Caco-2 (cell line): ENCODE data around the gene MILR1. TPM values are rescaled to one million over a fixed set of nuclear protein-coding genes. Genes with fewer than 3 reads are reported as not detected.

Experiments
- BruUV-seq: library from RNA; stranded (reverse); fragments of 400-500 nt; replicated peaks from 2 replicates; lab custom pipeline; 2021; lab: Mats Ljungman, UMichigan
- CTCF ChIA-PET: fragments of 300-600 bp; sonication (Branson Sonifier 250); formaldehyde crosslinking; loops from one replicate; lab custom pipeline; 2022; ENCODE audit warnings: antibody characterized with exemption; lab: Charles Lee
- POLR2A ChIA-PET: fragments of 300-600 bp; sonication (Branson Sonifier 250); formaldehyde crosslinking; loops from one replicate; lab custom pipeline; 2022; ENCODE audit warnings: antibody characterized with exemption; lab: Charles Lee
- DNase-seq, 2 experiments: peaks; one replicate each; pipeline versions ENCODE4 v3.0.0 to v3.0.0-alpha.2; 2020 to 2022
- H3K27me3 ChIP-seq: replicated peaks from 2 replicates; pipeline ENCODE4 v1.6.0; 2011; ENCODE audit warnings: low read length; ENCODE audit not compliant: control insufficient read depth, insufficient read depth
- H3K36me3 ChIP-seq: 2 replicates; pipeline ENCODE4 v1.5.1; 2011; ENCODE audit warnings: low read length; ENCODE audit not compliant: control insufficient read depth, insufficient read depth
- H3K4me1 ChIP-seq: fragments of 250-450 bp; sonication (Bioruptor Pico); 2 replicates; pipeline ENCODE4 v1.5.1; 2020; ENCODE audit warnings: mild to moderate bottlenecking
- H3K4me3 ChIP-seq: 2 replicates; pipeline ENCODE4 v1.5.1; 2011; ENCODE audit warnings: low read depth, mild to moderate bottlenecking, control low read depth, low read length
- H3K9me3 ChIP-seq: fragments of 250-450 bp; sonication (Bioruptor Pico); 2 replicates; pipeline ENCODE4 v1.5.1; 2020; ENCODE audit warnings: mild to moderate bottlenecking, moderate library complexity
- H3K27ac Mint-ChIP-seq: one replicate; pipeline ENCODE4 v1.8.0; 2022; ENCODE audit warnings: mixed read lengths; ENCODE audit not compliant: unreplicated experiment
- H3K27me3 Mint-ChIP-seq: one replicate; pipeline ENCODE4 v1.8.0; 2022; ENCODE audit warnings: mixed read lengths; ENCODE audit not compliant: insufficient read depth, unreplicated experiment
- H3K36me3 Mint-ChIP-seq: one replicate; pipeline ENCODE4 v1.8.0; 2022; ENCODE audit warnings: mild to moderate bottlenecking, mixed read lengths; ENCODE audit not compliant: insufficient read depth, unreplicated experiment
- H3K4me1 Mint-ChIP-seq: one replicate; pipeline ENCODE4 v1.8.0; 2022; ENCODE audit warnings: low read depth, mixed read lengths; ENCODE audit not compliant: unreplicated experiment
- H3K4me3 Mint-ChIP-seq: one replicate; pipeline ENCODE4 v1.8.0; 2022; ENCODE audit warnings: mild to moderate bottlenecking, moderate library complexity, mixed read lengths; ENCODE audit not compliant: unreplicated experiment
- H3K9me3 Mint-ChIP-seq: one replicate; pipeline ENCODE4 v1.8.0; 2022; ENCODE audit warnings: mixed read lengths; ENCODE audit not compliant: unreplicated experiment
- intact Hi-C: fragments of 100-400 bp; cut with micrococcal nuclease; formaldehyde crosslinking; loops from one replicate; pipeline ENCODE4 v1.10.0; 2022; ENCODE audit not compliant: unreplicated experiment
- total RNA-seq: library from RNA; stranded (reverse); gene quantifications from 2 replicates; pipeline ENCODE4 v1.2.3, GENCODE V29; 2022
- TF ChIP-seq, protein P1 (sequence below), 2 experiments: fragments of 200-600 bp in 1 of 2; IDR thresholded peaks; 1 replicate in 1 of 2; 2 replicates in 1 of 2; pipeline versions ENCODE4 v1.5.1 to v1.8.0; 2011 to 2022; ENCODE audit warnings: antibody characterized with exemption in 1 of 2, control low read depth in 1 of 2, inconsistent platforms in 1 of 2, low read depth in 1 of 2, low read length in 1 of 2, mild to moderate bottlenecking in 1 of 2, moderate library complexity in 1 of 2; ENCODE audit not compliant: insufficient read depth in 1 of 2, severe bottlenecking in 1 of 2, unreplicated experiment in 1 of 2

Gene MILR1
- total RNA-seq, 1 experiment from 2014 or later, result not detected

DNA sequence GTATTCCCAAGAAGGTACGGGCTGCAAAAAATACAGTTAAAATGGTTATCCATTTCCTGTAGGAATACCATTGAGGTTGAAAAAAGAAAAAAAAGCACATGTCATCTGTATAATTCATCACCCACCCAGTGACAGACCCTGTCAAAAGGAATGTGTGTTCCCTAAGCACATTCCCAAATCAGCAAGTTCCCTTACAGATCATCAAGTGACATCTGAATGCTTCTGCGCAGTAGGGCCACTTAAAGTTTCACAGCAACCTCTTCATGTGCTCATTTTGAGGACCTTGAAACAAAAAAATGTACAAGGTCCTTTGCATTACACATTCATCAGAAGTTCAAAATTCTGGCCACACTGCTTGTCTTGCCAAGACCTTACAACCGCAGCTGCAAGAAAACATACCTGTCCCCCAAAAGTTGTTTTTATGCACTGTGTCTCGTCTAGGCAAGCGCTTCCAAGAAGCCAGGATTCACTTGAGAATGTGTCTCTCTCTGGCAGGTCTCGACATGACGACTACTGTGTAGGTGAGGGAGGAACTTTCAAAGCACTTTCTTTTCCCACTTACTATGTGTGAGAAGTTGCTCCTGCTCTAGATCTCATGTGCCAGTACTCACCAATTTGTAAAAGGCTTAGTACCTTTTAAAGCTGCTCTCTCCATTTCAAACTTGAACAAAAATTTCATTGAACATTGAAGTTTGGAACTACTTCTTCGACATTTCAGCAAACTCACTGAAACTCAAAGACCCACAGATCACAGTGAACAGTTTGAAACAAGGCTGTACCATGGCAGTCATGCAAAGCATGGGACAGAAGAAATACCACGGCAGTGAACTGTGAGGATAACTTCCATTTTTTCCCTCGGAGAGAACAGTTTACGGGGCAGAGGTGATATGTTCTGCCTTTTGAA, 52.2 kb downstream of the MILR1 start:
- TF ChIP-seq, protein P1, sequence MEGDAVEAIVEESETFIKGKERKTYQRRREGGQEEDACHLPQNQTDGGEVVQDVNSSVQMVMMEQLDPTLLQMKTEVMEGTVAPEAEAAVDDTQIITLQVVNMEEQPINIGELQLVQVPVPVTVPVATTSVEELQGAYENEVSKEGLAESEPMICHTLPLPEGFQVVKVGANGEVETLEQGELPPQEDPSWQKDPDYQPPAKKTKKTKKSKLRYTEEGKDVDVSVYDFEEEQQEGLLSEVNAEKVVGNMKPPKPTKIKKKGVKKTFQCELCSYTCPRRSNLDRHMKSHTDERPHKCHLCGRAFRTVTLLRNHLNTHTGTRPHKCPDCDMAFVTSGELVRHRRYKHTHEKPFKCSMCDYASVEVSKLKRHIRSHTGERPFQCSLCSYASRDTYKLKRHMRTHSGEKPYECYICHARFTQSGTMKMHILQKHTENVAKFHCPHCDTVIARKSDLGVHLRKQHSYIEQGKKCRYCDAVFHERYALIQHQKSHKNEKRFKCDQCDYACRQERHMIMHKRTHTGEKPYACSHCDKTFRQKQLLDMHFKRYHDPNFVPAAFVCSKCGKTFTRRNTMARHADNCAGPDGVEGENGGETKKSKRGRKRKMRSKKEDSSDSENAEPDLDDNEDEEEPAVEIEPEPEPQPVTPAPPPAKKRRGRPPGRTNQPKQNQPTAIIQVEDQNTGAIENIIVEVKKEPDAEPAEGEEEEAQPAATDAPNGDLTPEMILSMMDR (IDR thresholded peaks at IDR 0.05; ENCODE audit: insufficient read depth in 1 of 2, low read depth in 1 of 2, low read length in 1 of 2, severe bottlenecking in 1 of 2, unreplicated experiment in 1 of 2), result no peak
- no peak for DNase-seq
- peaks cover 68% of the 10 kb centered on the region for H3K4me1 Mint-ChIP-seq
- H3K4me3 ChIP-seq, result no peak overlapping the region
- no TSS peak for BruUV-seq
- ChIA-PET CTCF (no interaction called here), POLR2A (no interaction called here)
- H3K27me3 Mint-ChIP-seq, result no peaks in the 10 kb centered on the region
- no peaks in the 10 kb centered on the region for H3K27me3 ChIP-seq
- peaks cover 7% of the 10 kb centered on the region for H3K36me3 ChIP-seq
- H3K4me1 ChIP-seq, result peaks cover 42% of the 10 kb centered on the region
- peaks cover 100% of the 10 kb centered on the region for H3K36me3 Mint-ChIP-seq
- H3K9me3 Mint-ChIP-seq, result no peaks in the 10 kb centered on the region
- no peaks in the 10 kb centered on the region for H3K9me3 ChIP-seq
- peak overlapping the region; percentile 16 for H3K27ac Mint-ChIP-seq
- intact Hi-C loops, result no loop called here
- peak overlapping the region; percentile 25 for H3K4me3 Mint-ChIP-seq

DNA sequence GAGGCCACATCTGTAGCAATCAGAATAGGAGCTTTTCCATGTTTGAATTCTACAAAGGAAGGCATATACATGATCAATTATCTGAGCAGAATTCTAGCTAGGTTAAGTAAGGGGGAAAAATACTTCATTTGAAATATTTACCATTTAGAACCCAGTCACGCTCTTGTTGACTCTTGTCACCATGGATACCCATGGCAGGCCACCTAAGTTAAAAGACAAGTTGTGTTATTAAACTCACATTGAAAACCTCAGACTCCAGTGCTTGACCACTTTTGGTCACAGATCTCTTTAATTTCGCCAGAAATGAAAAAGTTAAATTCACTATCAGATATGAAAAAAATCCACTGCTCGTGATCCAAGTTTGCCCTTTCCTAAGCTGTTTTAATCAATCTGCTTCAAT, 53.1 kb downstream of the MILR1 start:
- intact Hi-C loops, result no loop called here
- H3K36me3 ChIP-seq, result peaks cover 7% of the 10 kb centered on the region
- H3K9me3 ChIP-seq, result no peaks in the 10 kb centered on the region
- H3K9me3 Mint-ChIP-seq, result no peaks in the 10 kb centered on the region
- no peak for DNase-seq
- POLR2A ChIA-PET, result no interaction called here
- CTCF ChIA-PET, result interaction anchor here (0.5 kb wide), 1 partner anchor 81 kb away, joined by 3 read pairs; no protein-coding TSS in a partner anchor
- H3K4me1 ChIP-seq, result peaks cover 42% of the 10 kb centered on the region
- no TSS peak for BruUV-seq
- H3K27me3 Mint-ChIP-seq, result no peaks in the 10 kb centered on the region
- H3K4me3 Mint-ChIP-seq, result peak overlapping the region; percentile 1
- H3K36me3 Mint-ChIP-seq, result peaks cover 100% of the 10 kb centered on the region
- H3K4me3 ChIP-seq, result no peak overlapping the region
- peaks cover 68% of the 10 kb centered on the region for H3K4me1 Mint-ChIP-seq
- no peaks in the 10 kb centered on the region for H3K27me3 ChIP-seq
- peak overlapping the region; percentile 16 for H3K27ac Mint-ChIP-seq
- TF ChIP-seq, protein P1 (IDR thresholded peaks at IDR 0.05; ENCODE audit: insufficient read depth in 1 of 2, low read depth in 1 of 2, low read length in 1 of 2, severe bottlenecking in 1 of 2, unreplicated experiment in 1 of 2), result no peak

DNA sequence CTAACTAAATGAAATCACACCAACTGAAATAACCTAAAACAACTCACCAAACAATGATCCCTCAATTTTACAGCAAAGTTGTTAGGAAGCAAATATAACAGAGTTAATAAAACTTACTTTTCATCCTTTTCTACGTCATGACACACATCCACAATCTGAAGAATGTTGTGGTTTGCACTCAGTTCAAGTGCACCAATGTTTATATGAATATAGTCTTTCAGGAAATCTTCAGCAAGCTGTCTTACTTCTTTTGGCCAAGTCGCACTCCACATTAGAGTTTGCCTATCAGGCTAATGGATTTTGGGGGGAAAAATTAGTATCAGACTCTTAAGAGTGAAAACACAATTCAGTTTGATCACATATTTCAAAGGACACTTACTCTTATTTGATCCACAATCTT, 53.9 kb downstream of the MILR1 start:
- no peaks in the 10 kb centered on the region for H3K27me3 ChIP-seq
- TF ChIP-seq, protein P1 (IDR thresholded peaks at IDR 0.05; ENCODE audit: insufficient read depth in 1 of 2, low read depth in 1 of 2, low read length in 1 of 2, severe bottlenecking in 1 of 2, unreplicated experiment in 1 of 2), result no peak
- no peak for DNase-seq
- H3K27ac Mint-ChIP-seq, result peak overlapping the region; percentile 48
- H3K9me3 Mint-ChIP-seq, result no peaks in the 10 kb centered on the region
- no peak overlapping the region for H3K4me3 ChIP-seq
- BruUV-seq, result no TSS peak
- peaks cover 100% of the 10 kb centered on the region for H3K36me3 Mint-ChIP-seq
- ChIA-PET POLR2A (no interaction called here), CTCF (no interaction called here)
- intact Hi-C loops, result no loop called here
- no peaks in the 10 kb centered on the region for H3K9me3 ChIP-seq
- peak overlapping the region; percentile 34 for H3K4me3 Mint-ChIP-seq
- no peaks in the 10 kb centered on the region for H3K27me3 Mint-ChIP-seq
- H3K4me1 Mint-ChIP-seq, result peaks cover 61% of the 10 kb centered on the region
- H3K4me1 ChIP-seq, result peaks cover 39% of the 10 kb centered on the region
- peaks cover 7% of the 10 kb centered on the region for H3K36me3 ChIP-seq
